Activated CD4-positive, CD25-positive, alpha-beta regulatory T cell treated with anti-CD3 and anti-CD28 coated beads, Interleukin-2, amount 50 U/mL, for 72 hours (primary cell): ENCODE results near the gene FTCD.
"Not testable (repeated sequence)": the region's sequence is repeated elsewhere in the genome, so short reads cannot be mapped to it uniquely, and the experiment has no call there.

ENCODE experiments used
- DNase-seq: peaks from one replicate; pipeline ENCODE4 v3.0.0; 2021

The FTCD gene

DNA sequence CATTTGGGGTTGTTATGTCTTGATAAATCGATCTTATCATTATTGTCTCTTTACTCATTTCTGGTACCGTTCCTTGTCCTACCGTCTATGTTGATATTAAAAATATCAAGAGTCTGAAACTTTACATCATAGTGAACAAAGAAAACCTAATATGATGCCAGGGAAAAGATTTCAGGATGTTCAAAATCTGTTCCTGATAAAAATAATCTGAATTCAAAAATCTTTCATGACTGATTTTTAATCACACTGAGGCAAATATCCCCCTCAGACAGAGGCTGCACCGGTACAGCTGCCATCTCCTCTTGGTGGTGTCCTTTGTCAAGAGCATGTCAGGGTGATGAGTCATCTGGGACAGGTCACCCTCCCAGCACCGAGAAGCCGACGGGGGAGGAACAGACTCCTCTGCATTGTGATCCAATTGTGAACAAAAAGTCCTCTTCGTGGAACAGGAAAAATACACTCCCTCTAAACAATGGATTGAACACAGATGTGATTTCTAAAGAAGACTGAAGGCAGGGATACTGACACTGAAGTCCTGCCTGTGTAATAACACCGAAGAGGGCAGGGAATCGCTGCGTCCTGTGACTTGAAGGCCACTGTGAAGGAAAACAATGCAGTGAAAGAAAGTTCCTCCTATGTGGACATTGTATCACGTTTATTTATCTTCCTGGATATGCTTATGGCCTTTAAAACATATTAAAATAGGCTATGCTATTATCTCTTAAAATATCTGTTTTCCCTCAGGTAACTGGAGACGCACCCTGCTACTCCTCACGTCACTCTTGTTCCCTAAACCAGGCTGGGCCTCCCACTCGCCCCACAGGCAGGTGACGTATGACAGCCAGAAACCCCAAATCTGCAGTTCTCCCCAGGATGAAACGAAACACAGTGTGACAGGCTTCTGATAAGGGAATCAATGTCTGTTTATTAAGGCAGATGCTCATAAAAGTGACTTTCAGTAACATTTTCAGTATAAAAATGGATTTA, 33.1 kb upstream of the FTCD start:
- no peak for DNase-seq

DNA sequence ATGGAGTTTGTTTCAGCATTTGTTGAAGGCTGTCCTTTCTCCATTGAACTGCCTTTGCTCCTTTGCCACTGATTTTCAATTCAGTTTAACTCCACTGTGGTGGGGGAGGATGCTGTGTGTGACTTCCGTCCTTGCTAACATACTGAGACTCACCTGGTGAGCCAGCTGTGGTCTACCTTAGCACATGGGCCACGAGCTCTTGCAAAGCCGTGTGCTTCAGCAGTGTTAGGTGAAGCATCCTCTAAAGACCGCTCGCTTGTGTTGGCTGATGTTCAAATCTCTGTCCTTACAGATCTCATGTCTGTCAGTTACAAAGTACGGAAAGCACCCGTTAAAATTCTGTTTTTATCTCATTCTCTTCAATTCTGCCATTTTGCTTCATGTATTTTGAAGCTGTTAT, 32.4 kb upstream of the FTCD start:
- no peak for DNase-seq

DNA sequence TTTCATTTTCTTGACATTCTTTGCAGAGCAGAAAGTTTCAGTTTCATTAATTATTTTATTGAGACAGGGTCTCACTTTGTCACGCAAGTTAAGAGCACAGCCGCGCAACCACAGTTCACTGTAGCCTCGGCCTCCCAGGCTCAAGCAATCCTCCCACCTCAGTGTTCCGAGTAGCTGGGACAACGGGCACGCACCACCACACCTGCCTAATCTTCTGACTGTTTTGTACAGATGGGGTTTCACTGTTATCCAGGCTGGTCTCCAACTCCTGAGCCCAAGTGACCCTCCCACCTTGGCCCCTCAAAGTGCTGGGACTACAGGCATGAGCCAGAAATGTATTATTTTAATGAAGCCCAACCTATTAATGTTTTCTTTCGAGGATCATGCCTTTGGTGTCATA, 31.9 kb upstream of the FTCD start:
- no peak for DNase-seq

DNA sequence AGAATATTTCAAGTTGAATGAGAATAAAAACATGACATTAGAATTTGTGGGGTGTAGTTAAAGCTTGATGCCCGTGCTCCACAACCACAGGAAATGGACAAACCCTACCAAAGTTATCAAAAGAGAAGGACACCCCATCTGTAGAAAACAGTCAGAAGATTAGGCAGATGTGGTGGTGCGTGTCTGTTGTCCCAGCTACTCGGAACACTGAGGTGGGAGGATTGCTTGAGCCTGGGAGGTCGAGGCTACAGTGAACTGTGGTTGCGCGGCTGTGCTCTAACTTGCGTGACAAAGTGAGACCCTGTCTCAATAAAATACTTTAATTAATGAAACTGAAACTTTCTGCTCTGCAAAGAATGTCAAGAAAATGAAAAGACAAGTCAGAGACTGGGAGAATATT, 30.3 kb upstream of the FTCD start:
- DNase-seq = no peak

DNA sequence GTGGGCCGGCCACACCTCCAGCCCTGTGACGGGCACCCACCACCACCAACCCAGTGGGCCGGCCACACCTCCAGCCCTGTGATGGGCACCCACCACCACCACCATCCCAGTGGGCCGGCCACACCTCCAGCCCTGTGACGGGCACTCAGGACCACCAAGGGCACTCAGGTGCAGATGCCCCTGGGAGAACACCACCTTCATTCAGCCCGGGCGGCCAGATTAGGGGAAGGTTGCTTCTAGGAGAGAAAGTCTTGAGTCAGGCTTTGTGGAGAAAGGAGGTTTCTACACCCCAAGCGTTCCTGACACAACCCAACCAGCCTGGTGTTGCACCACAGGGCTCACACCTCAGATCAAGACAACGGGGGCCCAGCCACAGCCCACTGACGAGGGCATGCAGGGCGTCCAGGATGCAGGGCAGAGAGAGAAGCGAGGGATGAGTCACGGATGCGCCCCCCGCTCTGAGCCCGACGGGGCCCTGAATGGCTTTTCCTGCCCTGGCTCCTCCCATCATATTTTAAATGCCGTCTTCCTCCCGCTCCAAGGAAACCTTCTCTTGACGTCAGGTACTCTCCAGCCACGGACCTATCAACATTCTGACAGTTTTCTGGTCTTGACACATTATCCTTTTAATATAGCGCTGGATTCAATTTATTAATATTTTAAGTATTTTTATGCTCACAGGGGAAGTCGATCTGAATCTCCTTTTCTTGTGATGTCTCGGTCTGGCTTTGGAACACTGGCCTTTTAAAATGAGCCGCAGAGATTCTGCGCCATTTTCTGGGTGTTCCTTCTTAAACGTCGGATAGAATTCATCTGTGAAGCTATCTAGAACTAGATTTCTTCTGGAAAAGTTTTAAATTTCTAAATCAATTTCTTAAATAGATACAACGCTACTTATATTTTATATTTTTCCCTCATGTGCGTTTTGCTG, 29.5 kb upstream of the FTCD start:
- DNase-seq = no peak

DNA sequence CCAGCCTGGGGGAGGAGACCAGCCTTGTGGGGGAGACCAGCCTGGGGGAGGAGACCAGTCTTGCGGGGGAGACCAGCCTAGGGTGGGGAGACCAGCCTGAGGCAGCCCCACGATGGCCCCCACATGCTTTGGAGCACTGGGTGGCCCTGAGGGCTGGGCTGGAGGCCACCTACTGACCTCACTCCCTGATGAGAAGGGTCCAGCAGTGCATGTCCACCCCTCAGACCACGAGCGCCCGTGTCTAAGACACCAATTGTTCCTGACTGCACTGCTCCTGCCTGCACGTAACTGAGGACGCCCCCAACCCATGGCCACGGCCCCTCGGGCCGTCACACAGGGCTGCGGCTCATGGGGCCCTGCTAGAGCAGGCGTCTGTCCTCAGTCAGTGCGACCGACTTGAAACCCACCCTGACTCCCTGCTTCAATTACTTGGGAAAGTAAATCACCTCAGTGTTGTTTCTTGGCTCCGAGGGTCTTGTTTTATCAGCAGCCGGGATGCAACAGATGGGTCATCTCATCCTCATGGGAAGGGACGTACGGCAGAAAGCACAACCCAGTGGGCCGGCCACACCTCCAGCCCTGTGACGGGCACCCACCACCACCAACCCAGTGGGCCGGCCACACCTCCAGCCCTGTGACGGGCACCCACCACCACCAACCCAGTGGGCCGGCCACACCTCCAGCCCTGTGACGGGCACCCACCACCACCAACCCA, 28.7 kb upstream of the FTCD start, which contains the start of gene SPATC1L:
TSS of gene SPATC1L (minus strand) at position 550 of the 715 bp plus-strand sequence. CDS start 1,643 bp downstream, outside the sequence.
- no peak for DNase-seq

DNA sequence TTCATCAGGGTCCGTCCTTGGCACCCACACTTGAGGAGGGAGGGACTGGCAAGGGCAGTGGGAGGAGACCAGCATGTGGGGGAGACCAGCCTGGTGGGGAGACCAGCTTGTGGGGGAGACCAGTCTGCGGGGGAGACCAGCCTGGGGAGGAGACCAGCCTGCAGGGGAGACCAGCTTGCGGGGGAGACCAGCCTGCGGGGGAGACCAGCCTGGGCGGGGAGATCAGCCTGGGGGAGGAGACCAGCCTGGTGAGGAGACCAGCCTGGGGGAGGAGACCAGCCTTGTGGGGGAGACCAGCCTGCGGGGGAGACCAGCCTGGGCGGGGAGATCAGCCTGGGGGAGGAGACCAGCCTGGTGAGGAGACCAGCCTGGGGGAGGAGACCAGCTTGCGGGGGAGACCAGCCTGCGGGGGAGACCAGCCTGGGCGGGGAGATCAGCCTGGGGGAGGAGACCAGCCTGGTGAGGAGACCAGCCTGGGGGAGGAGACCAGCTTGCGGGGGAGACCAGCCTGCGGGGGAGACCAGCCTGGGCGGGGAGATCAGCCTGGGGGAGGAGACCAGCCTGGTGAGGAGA, 28.0 kb upstream of the FTCD start:
- not testable (repeated sequence) for DNase-seq

DNA sequence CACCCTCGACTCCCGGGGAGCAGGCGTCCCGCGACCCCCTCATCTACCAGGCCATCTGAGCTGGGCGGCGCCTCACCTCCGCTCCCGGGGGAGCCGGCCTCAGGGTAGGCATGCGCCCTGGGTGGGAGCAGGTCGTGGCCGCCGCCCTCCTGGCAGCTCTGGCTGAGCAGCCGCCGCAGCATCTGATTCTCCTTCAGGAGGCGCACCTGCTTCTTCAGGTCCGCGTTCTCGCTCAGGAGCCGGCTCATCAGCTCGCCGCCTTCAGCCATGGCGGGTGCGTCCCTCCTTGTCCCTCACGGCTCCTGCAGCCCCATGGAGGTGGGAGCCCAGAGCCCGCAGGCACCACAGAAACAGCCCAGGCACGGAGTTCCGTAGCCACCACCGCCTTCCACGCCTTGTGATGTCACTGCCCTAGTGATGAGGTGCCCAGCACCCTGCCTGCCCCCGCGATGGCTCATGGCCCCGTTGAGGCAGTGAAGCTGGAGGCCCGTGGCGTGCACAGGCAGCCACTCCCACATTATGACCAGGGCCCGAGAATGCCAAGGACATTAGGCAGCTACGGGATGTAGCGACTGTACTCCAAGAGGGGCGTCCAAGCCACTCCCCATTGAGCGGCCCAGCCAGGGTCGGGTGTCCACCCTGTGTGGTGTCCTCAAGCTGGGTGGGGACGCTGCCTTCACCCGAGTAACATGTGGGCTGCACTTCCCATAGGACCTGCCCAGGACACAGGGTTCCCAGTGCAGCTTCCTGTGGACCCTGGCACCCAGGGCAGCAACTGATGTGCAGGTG, 27.4 kb upstream of the FTCD start:
- no peak for DNase-seq

DNA sequence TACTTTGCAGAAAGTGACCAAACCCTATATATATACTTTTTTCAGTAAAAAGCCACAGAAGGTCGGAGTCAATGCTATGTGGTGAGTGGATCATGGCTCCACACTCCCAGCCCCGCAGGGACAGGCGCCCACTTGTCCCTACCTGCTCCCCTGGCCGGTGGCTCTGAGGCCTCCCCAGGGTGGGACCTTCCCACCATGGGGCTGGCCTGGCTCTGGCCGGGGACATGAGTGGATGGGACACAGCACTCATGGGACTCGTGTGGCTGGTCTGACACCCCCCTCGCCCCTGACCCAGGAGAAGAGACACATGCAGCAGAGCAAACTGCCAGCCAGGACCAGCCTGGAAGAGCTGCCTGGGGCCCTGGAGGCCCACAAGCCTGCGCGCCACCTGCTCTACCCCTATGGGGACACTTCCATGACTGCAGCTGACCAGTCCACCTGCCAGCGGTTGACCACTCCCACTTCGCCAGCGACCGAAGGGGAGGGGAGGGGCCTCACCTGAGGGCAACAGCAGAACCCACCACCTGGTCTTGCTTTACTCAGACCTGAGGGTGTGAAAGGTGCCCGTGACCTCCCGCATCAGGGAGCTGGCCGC, 26.7 kb upstream of the FTCD start:
- no peak for DNase-seq

DNA sequence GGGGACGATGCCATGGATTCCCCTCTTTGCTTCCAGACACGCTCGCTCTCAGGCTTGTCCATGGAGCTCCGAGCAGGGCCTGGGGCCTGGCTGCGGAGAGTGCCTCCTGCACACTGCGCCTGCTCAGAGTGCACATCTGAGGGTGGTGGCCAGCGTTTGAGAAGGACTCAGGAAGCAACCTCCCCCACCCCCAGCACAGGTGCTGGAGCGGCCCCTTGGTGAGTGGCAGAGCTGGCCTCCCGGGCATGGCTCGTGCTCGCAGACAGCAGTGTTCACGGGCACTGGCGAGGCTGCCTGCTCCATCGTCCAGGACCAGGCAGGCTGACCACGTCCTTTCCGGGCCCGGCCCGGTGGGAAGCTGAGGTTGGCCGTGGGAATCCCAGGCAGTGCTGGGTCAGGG, 26.1 kb upstream of the FTCD start:
- no peak for DNase-seq

DNA sequence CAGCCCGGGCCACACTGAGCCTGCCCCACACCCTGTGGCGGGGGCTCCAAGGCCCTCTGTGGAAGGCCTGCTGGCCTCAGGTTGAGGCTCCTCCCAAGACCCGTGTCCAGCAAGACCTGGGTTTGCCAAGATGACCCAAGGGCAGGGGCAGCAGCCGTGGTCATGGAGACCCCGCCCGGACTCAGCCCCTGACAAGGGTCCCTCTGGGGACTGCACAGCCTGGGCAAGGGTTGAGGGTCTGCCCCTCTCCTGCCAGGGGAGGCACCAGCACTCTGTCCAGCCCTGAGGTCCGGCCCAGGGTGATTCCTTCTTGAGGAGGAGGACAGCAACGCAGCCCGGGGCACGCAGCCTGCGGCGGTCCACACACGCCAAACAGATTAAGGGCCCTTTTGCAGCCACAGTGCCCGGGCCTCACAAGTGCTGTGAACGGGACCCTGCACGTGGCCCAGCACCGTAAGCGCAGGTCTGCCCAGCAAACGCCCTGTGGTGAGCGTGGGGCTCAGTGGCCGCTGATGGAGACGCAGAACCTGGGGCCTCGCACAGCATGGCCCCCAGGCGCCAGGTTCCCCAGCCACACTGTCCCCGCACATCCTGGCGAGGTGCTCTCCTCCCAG, 25.5 kb upstream of the FTCD start:
- no peak for DNase-seq

DNA sequence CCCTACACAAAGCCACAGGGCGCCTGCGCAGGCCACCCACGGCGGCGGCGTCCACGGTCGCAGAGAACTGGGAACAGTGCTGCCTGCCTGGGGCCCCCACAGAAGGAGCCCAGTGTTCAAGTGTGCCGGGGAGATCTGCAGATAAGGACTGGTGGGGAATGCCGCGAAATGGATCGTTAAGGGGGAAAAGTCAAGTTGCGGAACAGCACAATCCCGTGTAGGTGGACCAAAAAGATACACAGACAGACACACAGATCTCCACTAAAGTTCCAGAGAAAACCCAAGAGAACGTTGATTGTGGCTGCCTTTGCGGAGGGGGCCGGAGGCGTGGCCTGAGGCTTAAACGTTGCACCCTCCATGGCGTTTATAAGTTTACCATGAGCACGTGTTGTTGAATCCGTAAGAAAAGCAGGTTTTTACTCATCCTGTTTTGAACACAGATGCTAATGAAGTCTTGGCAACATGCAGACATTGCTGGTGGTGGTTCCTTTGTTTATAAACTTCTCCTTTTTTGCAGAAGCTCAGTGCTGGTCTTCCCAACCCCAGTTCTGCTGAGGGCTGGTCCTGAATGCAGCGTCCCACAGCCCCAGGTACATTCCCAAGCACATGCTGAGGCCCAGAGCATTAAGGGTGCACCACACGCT, 24.8 kb upstream of the FTCD start:
- DNase-seq = no peak

DNA sequence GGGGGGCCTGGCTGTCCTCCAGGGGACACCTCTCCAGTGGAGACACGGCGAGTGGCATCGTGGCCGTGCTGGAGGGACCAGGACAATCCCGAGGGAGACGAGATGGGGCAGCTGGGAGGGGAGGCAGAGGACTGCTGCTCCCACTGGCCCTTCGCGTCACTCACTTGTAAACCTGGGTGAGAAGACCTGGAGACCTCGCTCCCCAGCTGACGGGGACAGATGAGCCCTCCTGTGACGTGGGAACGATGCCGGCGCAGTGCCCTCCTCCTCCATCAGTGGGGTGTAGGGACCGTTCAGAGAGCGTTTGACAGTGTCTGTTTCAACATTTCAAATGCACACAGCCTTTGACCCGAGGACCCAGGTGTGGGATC, 24.3 kb upstream of the FTCD start:
- no peak for DNase-seq

DNA sequence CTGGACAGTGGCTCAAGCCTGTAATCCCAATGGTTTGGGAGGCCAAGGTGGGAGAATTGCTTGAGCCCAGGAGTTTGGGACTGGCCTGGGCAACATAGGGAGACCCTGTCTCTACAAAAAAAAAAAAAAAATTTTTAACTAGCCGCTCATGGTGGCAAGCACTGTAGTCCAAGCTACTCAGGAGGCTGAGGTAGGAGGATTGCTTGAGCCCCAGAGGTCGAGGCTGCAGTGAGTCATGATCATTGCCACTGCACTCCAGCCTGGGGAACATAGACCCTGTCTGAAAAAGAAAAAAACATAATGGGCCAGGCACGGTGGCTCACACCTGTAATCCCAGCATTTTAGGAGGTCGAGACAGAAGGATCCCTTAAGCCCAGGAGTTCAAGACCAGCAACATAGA, 23.6 kb upstream of the FTCD start:
- DNase-seq = no peak

DNA sequence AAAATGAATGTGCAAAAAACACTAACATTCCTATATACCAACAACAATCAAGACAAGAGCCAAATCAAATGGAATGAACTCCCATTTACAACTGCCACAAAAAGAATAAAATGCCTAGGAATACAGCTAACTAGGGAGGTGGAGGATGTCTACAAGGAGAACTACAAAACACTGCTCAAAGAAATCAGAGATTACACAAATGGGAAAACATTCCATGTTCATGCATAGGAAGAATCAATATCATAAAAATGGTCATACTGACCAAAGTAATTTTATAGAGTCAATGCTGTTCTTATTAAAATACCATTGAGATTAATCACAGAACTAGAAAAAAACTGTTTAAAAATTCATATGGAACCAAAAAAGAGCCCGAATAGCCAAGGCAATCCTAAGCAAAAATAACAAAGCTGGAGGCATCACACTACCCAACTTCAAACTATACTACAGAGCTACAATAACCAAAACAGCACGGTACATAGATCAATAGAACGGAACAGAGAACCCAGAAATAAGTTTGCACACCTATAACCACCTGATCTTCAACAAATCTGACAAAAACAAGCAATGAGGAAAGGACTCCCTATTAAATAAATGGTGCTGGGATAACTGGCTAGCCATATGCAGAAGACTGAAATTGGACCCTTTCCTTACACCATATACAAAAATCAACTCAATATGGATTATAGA, 21.2 kb upstream of the FTCD start:
- DNase-seq = not testable (repeated sequence)

DNA sequence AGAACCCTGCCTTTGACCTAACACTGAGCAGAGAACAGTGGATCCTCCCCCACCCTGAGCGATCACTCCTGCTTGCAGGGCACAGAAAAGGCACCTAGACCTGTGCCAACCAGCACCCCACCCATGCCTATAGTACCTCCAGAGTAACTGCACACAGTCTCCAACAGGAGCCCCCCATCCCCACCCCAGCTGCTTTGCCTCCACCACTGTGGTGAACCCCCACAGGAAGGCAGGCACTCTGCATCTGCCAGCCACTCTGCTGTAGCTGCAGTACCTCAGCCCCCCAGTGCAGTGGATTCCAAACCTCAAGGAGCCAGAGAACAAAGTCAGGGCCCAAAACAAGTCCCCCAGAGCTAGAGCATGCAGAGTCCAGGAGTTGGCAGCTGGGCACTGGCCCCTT, 18.2 kb upstream of the FTCD start:
- no peak for DNase-seq

DNA sequence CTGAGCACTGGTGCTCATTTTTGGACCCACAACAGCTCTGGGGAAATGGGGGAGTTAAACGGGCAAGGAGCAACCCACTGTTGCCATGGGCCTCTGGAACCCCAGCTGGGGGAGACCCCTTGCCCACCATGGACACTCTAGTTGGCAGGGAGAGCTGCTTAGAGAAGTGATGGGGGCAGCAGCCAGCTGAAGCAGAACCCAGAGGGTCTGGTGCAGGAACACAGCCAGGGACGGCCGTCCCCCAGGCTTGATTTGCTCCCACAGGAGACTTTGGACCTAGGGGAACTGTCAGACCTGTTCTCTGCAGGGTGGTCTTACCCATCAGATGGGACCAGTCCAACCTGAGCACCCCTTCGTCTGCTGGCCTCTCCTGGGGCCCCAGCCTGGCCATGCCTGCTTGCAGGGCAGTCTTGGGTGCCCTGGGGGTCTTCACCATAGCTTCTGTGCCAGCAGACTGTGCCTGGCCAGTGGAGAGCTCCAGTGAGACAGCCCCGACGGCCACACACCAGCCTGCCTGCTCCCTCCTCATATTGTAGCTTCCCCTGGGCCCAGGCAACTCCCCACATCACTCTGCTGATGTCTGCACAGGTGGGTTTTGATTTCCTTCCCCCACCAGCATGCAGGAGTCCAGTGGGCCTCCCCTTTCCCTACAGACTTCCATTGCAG, 17.6 kb upstream of the FTCD start:
- DNase-seq = no peak

DNA sequence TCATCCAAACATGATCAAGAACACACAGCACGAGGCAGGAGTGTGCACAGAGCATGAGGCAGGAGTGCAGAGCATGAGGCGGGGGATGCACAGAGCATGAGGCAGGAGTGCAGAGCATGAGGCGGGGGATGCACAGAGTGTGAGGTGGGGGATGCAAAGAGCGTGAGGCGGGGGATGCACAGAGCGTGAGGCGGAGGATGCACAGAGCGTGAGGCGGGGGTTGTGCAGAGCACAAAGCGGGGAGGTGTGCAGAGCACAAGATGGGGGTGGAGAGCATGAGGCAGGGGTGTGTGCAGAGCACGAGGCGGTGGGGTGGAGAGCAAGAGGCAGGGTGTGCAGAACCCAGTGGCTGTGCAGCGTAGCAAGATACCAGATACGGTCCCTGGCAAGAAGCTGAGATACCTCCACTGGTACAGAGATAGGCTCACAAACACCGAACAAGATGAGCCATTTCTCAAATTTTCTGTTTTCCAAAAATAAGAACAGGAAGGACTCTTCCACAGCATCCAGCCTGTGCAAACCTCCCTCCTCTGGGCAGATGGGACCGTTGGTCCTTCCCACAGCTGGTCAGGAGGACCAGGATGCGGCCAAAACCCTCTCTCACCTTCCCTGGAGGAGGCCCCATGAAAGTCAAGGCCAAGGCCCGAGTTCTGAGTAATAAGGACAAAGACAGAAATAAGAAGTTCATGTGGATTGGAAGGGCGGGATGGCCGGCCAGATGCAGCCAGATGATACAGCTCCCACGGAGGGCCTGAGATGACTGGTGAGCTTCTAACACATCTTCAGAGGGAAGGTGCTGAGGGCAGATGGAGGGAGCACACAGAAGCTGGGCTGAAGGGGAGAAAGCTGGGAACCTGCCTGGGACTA, 16.9 kb upstream of the FTCD start:
- no peak for DNase-seq
